ENCODE results near the gene EIF3L. TPM values are rescaled to one million over a fixed set of nuclear protein-coding genes. Genes with fewer than 3 reads are reported as not detected.

EIF3L gene
- total and polyA plus RNA-seq, 3 donors from 2014 or later: 185 to 316 (median 295) TPM

- 73 to 86% methylated on average over 5 of the region's 5 CpGs for WGBS, 2 donors
- no peaks in the 10 kb centered on the region for H3K27me3 ChIP-seq
- no peak for DNase-seq
- no peaks in the 10 kb centered on the region for H3K36me3 ChIP-seq (ENCODE audit: low read depth, missing control alignments)
- H3K27ac ChIP-seq: no peak overlapping the region
- intact Hi-C loops (cut with DNase I; ENCODE audit: low total_unique reads): no loop called here
- no peak overlapping the region for H3K4me3 ChIP-seq
- no peak for TF ChIP-seq POLR2A (IDR thresholded peaks at IDR 0.05)
- TF ChIP-seq, protein P1, sequence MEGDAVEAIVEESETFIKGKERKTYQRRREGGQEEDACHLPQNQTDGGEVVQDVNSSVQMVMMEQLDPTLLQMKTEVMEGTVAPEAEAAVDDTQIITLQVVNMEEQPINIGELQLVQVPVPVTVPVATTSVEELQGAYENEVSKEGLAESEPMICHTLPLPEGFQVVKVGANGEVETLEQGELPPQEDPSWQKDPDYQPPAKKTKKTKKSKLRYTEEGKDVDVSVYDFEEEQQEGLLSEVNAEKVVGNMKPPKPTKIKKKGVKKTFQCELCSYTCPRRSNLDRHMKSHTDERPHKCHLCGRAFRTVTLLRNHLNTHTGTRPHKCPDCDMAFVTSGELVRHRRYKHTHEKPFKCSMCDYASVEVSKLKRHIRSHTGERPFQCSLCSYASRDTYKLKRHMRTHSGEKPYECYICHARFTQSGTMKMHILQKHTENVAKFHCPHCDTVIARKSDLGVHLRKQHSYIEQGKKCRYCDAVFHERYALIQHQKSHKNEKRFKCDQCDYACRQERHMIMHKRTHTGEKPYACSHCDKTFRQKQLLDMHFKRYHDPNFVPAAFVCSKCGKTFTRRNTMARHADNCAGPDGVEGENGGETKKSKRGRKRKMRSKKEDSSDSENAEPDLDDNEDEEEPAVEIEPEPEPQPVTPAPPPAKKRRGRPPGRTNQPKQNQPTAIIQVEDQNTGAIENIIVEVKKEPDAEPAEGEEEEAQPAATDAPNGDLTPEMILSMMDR (IDR thresholded peaks at IDR 0.05): no peak
- no peaks in the 10 kb centered on the region for H3K9me3 ChIP-seq
- H3K4me1 ChIP-seq: peaks cover 18% of the 10 kb centered on the region
Observed at GRCh38 chr22:37852418-37852817, 3.2 kb downstream of the EIF3L start.

DNA sequence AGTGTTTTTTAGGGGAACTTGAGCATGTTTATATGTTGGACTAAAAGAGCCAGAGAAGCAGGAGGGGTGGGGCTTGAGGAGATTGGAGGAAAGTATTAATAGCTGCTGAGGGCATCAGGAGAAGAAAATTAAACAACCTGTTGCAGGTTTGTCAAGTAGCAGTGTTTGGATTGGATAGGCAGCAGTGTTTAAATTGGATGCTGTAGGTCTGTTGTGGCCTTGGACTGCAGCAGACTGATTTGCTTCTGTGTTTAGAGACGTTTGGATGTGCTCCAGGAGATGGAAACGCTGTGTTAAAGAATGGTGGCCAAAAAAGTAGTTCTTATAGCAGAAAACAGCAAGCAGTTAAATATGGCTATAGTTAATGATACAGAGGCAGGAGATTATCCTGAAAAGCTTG lies 5.7 kb downstream of the EIF3L start:
- TF ChIP-seq, protein P1 (IDR thresholded peaks at IDR 0.05): no peak
- TF ChIP-seq POLR2A (IDR thresholded peaks at IDR 0.05): no peak
- Histone ChIP-seq H3K27ac (peak overlapping the region in 1 of 2 donors; percentile 5), H3K9me3 (no peaks in the 10 kb centered on the region), H3K4me1 (peaks cover 10% of the 10 kb centered on the region), H3K36me3 (ENCODE audit: low read depth, missing control alignments) (no peaks in the 10 kb centered on the region), H3K4me3 (no peak overlapping the region), H3K27me3 (no peaks in the 10 kb centered on the region)
- no peak for DNase-seq
- WGBS, 2 donors: 27 to 41% methylated on average over 2 of the region's 2 CpGs
- intact Hi-C loops (cut with DNase I; ENCODE audit: low total_unique reads): no loop called here

GRCh38 chr22:37855462-37855861 lies 6.2 kb downstream of the EIF3L start:
- no peak for TF ChIP-seq POLR2A (IDR thresholded peaks at IDR 0.05)
- TF ChIP-seq, protein P1 (IDR thresholded peaks at IDR 0.05): no peak
- Histone ChIP-seq H3K4me1 (peaks cover 5% of the 10 kb centered on the region), H3K27me3 (no peaks in the 10 kb centered on the region), H3K36me3 (ENCODE audit: low read depth, missing control alignments) (no peaks in the 10 kb centered on the region), H3K4me3 (no peak overlapping the region), H3K9me3 (no peaks in the 10 kb centered on the region), H3K27ac (peak overlapping the region in 1 of 2 donors; percentile 5)
- DNase-seq: no peak
- intact Hi-C loops (cut with DNase I; ENCODE audit: low total_unique reads): no loop called here
- 92 to 98% methylated on average over 2 of the region's 2 CpGs for WGBS, 2 donors

- H3K27me3 ChIP-seq: no peaks in the 10 kb centered on the region
- peaks cover 14% of the 10 kb centered on the region for H3K4me1 ChIP-seq
- intact Hi-C loops (cut with DNase I; ENCODE audit: low total_unique reads): no loop called here
- no peak for DNase-seq
- no peaks in the 10 kb centered on the region for H3K36me3 ChIP-seq (ENCODE audit: low read depth, missing control alignments)
- H3K4me3 ChIP-seq: no peak overlapping the region
- TF ChIP-seq POLR2A (IDR thresholded peaks at IDR 0.05): no peak
- TF ChIP-seq, protein P1 (IDR thresholded peaks at IDR 0.05): no peak
- WGBS, 2 donors: 63 to 65% methylated on average over 7 of the region's 7 CpGs
- no peaks in the 10 kb centered on the region for H3K9me3 ChIP-seq
- H3K27ac ChIP-seq: no peak overlapping the region
Observed at GRCh38 chr22:37860796-37861421, 11.7 kb downstream of the EIF3L start.
